HS-27A (cell line): ENCODE measurements around the gene U2SURP.
A peak's percentile ranks its signal among the peaks of the same experiment; 100 is the strongest.
"Not testable (repeated sequence)": the region's sequence is repeated elsewhere in the genome, so short reads cannot be mapped to it uniquely, and the experiment has no call there.

ENCODE experiments used
- DNase-seq: peaks from one replicate; pipeline ENCODE4 v3.0.0-alpha.2; 2012; ENCODE audit warnings: low read depth, missing footprints

U2SURP gene

GRCh38 chr3:142976621-142977398 is 24.6 kb upstream of the U2SURP start:
- peak; percentile 92 for DNase-seq

- peak; percentile 30 for DNase-seq
Observed at GRCh38 chr3:142977399-142977728, 24.0 kb upstream of the U2SURP start.

GRCh38 chr3:142981108-142981507 is 20.3 kb upstream of the U2SURP start:
- DNase-seq, result no peak

GRCh38 chr3:142982038-142982773 is 19.2 kb upstream of the U2SURP start:
- DNase-seq, result no peak

GRCh38 chr3:142983318-142983717 is 18.1 kb upstream of the U2SURP start:
- no peak for DNase-seq

- no peak for DNase-seq
Observed at GRCh38 chr3:142984255-142984654, 17.1 kb upstream of the U2SURP start.

GRCh38 chr3:142987080-142987700 is 14.2 kb upstream of the U2SURP start:
- no peak for DNase-seq

GRCh38 chr3:142987707-142988106 is 13.7 kb upstream of the U2SURP start:
- no peak for DNase-seq

GRCh38 chr3:142988221-142988620 is 13.1 kb upstream of the U2SURP start:
- not testable (repeated sequence) for DNase-seq

GRCh38 chr3:142988826-142989225 is 12.5 kb upstream of the U2SURP start:
- DNase-seq, result not testable (repeated sequence)

GRCh38 chr3:142990721-142991120 is 10.6 kb upstream of the U2SURP start:
- no peak for DNase-seq

- no peak for DNase-seq
Observed at GRCh38 chr3:142992323-142992722, 9.0 kb upstream of the U2SURP start.

GRCh38 chr3:142993958-142994442 is 7.4 kb upstream of the U2SURP start:
- DNase-seq, result no peak

- DNase-seq, result no peak
Observed at GRCh38 chr3:142997330-142997729, 4.0 kb upstream of the U2SURP start.

- no peak for DNase-seq
Observed at GRCh38 chr3:142998439-142998838, 2.9 kb upstream of the U2SURP start.

- no peak for DNase-seq
Observed at GRCh38 chr3:142999881-143000280, 1.5 kb upstream of the U2SURP start.

- no peak for DNase-seq
Observed at GRCh38 chr3:143000528-143000927, 842 bp upstream of the U2SURP start.

GRCh38 chr3:143001034-143001368 is 369 bp upstream of the U2SURP start:
- no peak for DNase-seq

- no peak for DNase-seq
Observed at GRCh38 chr3:143002083-143002712, 828 bp downstream of the U2SURP start.

GRCh38 chr3:143002727-143003126 is 1.4 kb downstream of the U2SURP start:
- DNase-seq, result no peak

- no peak for DNase-seq
Observed at GRCh38 chr3:143004823-143005222, 3.5 kb downstream of the U2SURP start.

GRCh38 chr3:143010024-143010423 is 8.7 kb downstream of the U2SURP start:
- DNase-seq, result no peak

GRCh38 chr3:143011705-143012104 is 10.3 kb downstream of the U2SURP start:
- DNase-seq, result no peak
